Glutamatergic neuron (in vitro differentiated cells): ENCODE data around the gene UFL1. TPM values are rescaled to one million over a fixed set of nuclear protein-coding genes. Genes with fewer than 3 reads are reported as not detected.
A peak's percentile ranks its signal among the peaks of the same experiment; 100 is the strongest.

ENCODE experiments used
- DNase-seq: peaks from one replicate; pipeline ENCODE4 v3.0.0; 2022
- H3K27ac Mint-ChIP-seq: one replicate; pipeline ENCODE4 v1.8.0; 2020; ENCODE audit warnings: mild to moderate bottlenecking, mixed read lengths, inconsistent platforms; ENCODE audit not compliant: unreplicated experiment
- H3K27me3 Mint-ChIP-seq: one replicate; pipeline ENCODE4 v1.8.0; 2020; ENCODE audit warnings: mild to moderate bottlenecking, moderate library complexity, mixed read lengths, inconsistent platforms; ENCODE audit not compliant: unreplicated experiment
- H3K36me3 Mint-ChIP-seq: one replicate; pipeline ENCODE4 v1.8.0; 2020; ENCODE audit warnings: mild to moderate bottlenecking, mixed read lengths, inconsistent platforms; ENCODE audit not compliant: unreplicated experiment
- H3K4me1 Mint-ChIP-seq: one replicate; pipeline ENCODE4 v1.8.0; 2020; ENCODE audit warnings: mild to moderate bottlenecking, low read depth, mixed read lengths, inconsistent platforms; ENCODE audit not compliant: unreplicated experiment
- H3K4me3 Mint-ChIP-seq: one replicate; pipeline ENCODE4 v1.8.0; 2020; ENCODE audit warnings: mild to moderate bottlenecking, mixed read lengths, inconsistent platforms; ENCODE audit not compliant: unreplicated experiment
- H3K9me3 Mint-ChIP-seq: one replicate; pipeline ENCODE4 v1.8.0; 2020; ENCODE audit warnings: mild to moderate bottlenecking, moderate library complexity, mixed read lengths, inconsistent platforms; ENCODE audit not compliant: unreplicated experiment
- CTCF ChIP-seq: fragments of 200-600 bp; sonication (generic); IDR thresholded peaks from one replicate; pipeline ENCODE4 v1.5.0; 2021; ENCODE audit not compliant: partially characterized antibody, unreplicated experiment
- total RNA-seq: library from RNA; stranded (reverse); fragmentation: NEBNext Ultra II Directional; extraction: Animal tissue kit (Norgen Biotek cat#: 25700); gene quantifications from one replicate; pipeline ENCODE4 v1.2.1, GENCODE V29; 2021; ENCODE audit not compliant: unreplicated experiment

UFL1 gene
- total RNA-seq, 1 donor from 2014 or later = 7.4 TPM

DNA sequence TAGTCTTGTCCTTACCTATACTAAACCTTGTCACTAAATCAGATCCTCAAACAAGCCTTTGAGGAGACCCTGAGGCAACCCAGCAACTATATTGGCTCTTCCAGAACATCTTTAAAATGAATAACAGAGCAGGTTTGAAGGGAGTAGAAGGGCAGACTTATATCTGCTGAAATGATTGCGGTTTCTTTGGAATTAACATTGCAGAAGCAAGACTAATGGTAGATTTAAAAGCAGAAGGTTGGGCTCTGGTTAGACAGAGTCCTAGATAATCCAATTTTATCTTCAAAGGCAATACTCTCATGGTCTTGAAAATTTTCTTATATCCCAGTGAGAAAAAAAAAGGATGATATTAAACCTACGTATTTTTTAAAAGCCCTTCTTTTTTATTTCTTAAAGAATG lies 60.4 kb downstream of the UFL1 start:
- no peak overlapping the region for H3K27ac Mint-ChIP-seq
- no peaks in the 10 kb centered on the region for H3K36me3 Mint-ChIP-seq
- H3K4me3 Mint-ChIP-seq = no peak overlapping the region
- H3K4me1 Mint-ChIP-seq = peaks cover 11% of the 10 kb centered on the region
- no peak for DNase-seq
- no peak for TF ChIP-seq CTCF
- no peaks in the 10 kb centered on the region for H3K9me3 Mint-ChIP-seq
- no peaks in the 10 kb centered on the region for H3K27me3 Mint-ChIP-seq

DNA sequence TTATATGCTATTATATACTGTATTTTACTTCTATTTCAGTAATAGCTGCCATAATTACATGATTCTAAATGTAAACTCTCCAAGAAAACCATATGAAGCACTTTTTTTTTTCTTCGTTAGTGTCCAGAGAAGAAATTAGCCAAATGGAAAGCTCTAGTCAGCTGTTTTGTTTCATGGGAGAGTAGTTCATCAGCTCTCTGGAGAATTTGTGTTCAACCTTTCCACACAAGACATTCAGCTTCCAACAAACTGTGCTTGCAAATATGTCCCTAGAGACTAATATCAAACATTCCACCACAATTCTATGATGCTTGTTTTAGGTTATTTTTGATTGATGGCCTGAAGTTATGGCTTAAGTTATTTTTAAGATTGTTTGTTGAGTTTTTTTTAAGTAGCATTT lies 60.8 kb downstream of the UFL1 start:
- no peaks in the 10 kb centered on the region for H3K9me3 Mint-ChIP-seq
- H3K36me3 Mint-ChIP-seq = no peaks in the 10 kb centered on the region
- no peak overlapping the region for H3K27ac Mint-ChIP-seq
- no peaks in the 10 kb centered on the region for H3K27me3 Mint-ChIP-seq
- peaks cover 11% of the 10 kb centered on the region for H3K4me1 Mint-ChIP-seq
- no peak for DNase-seq
- no peak overlapping the region for H3K4me3 Mint-ChIP-seq
- no peak for TF ChIP-seq CTCF

- TF ChIP-seq CTCF = no peak
- no peak overlapping the region for H3K4me3 Mint-ChIP-seq
- DNase-seq = no peak
- H3K36me3 Mint-ChIP-seq = no peaks in the 10 kb centered on the region
- H3K4me1 Mint-ChIP-seq = peaks cover 24% of the 10 kb centered on the region
- H3K9me3 Mint-ChIP-seq = no peaks in the 10 kb centered on the region
- peak overlapping the region; percentile 62 for H3K27ac Mint-ChIP-seq
- no peaks in the 10 kb centered on the region for H3K27me3 Mint-ChIP-seq
These were observed 82.8 kb downstream of the UFL1 start for GRCh38 chr6:96604420-96604819.

Other genes with a start within 250 kb of the UFL1 start
- not detected for gene FHL5, start 41.3 kb downstream of the UFL1 start, total RNA-seq